OCI-LY3 (cell line): ENCODE results near the gene UBQLNL.

Experiments
- CTCF ChIP-seq: fragments of 200-600, 300-600 bp; sonication (generic); IDR thresholded peaks from 2 replicates; pipeline ENCODE4 v1.5.1; 2014; ENCODE audit warnings: antibody characterized with exemption, low read length, low read depth
- EZH2phosphoT487 ChIP-seq: fragments of 200-600 bp; shearing (Covaris generic); IDR thresholded peaks from 2 replicates; pipeline ENCODE4 v1.6.1; 2018; ENCODE audit warnings: antibody characterized with exemption, mixed run types, low read depth

DNA sequence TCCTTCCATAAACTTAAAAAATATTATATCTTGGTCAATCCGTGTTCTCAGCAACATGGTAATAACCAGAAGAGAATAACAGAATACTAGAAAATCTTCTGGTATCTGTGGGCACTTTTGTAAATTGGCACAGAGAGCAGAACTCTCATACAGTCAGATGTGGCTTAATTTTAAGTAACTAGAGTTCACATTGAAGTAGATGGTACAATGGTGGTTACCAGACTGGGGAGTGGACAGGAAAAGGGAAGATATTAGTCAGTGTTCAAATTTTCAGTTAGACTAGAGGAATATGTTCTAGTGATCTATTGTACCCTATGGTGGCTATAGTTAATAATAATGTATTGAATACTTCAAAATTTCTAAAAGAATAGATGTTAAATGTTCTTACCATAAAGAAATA is 24.9 kb upstream of the UBQLNL start:
- TF ChIP-seq CTCF (no peak), EZH2phosphoT487 (no peak)
